ENCODE measurements around the gene C3orf20.
"Not testable (repeated sequence)": the region's sequence is repeated elsewhere in the genome, so short reads cannot be mapped to it uniquely, and the experiment has no call there.

C3orf20 gene

DNA sequence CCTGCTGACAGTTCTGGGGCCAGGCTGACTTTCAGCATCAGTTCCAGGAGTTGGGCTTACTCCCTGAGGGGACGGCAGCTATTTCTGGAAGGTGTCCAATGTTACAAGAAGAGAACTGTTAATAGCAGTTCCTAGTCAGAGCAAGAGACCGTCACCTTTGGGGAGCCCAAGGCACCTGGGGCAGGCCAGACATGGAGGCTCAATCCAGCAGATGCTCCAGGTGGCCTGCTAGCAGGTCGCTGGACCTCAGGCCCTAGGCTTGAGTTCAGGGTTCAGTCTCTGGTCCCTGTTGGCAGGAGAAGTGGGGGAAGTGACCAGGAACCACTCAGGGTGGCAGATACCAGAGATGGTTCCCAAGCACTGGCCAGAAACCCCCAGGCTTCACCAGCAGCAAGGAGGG, 25.9 kb downstream of the C3orf20 start:
- DNase-seq (ENCODE audit: low spot score), result no peak

DNA sequence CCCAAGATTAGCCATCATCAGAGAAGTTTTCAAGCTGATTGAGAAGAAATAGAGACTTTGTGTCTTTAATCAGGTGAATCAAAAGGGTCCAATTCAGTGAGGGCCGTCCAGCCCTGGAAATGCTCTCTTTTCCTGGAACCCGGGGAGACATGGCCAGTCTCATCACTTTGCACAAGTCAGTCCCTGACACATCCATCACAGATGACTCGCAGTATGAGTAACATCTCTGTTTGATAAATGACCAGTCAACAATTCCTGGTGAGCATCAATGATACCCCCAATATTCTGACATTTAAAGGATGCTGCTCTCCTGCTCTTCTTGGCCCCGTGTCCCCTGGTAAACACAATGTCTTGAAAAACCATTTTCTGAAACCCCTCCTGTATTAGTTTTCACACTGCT, 26.7 kb downstream of the C3orf20 start:
- DNase-seq (ENCODE audit: low spot score), result no peak

DNA sequence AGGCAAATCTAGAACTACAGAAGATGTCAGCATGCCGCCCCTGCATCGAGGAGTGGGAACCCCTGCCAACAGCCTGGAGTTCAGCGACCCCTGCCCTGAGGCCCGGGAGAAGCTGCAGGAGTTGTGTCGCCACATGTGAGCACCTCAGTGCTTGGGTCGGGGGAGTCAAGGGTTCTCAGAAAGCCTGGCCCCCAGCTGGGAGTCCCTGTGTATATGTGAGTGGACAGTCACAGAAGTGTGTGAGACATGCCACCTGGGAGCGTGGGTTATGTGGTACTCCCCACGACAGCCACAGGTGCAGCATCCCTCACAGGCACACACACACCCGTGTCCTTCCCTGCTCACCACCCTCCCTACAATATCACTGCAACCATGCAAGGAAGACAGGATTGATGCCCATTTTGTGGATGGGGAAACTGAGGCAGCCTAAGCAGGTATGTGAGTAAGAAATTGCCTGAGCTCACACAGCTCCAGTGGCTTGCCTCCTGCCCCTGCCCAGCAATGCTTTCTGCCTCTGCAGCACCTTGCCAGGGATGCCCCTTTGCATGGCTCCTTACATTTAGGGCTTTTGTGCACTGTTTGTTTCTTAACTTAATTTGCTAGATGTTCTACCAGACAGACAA, 28.3 kb downstream of the C3orf20 start:
- no peak for DNase-seq (ENCODE audit: low spot score)

DNA sequence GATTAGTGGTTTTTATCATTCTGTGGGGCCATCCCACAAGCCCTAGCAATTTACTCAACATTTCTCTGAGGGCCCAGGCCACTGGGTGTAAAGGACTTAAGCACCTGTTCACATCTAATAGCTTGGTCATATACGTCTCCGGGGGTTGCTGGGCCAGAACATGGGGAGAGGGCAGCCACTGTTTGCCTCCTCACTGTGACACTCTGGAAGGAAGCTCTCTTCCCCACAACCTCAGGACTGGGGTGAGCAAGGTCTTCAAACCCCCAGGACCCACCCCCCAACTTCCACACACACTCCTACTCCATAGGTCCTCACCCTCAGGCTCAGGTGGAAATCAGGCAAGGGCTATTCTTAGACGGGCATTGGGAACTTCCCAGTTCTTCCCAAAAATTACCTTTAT, 28.9 kb downstream of the C3orf20 start:
- DNase-seq (ENCODE audit: low spot score), result no peak

DNA sequence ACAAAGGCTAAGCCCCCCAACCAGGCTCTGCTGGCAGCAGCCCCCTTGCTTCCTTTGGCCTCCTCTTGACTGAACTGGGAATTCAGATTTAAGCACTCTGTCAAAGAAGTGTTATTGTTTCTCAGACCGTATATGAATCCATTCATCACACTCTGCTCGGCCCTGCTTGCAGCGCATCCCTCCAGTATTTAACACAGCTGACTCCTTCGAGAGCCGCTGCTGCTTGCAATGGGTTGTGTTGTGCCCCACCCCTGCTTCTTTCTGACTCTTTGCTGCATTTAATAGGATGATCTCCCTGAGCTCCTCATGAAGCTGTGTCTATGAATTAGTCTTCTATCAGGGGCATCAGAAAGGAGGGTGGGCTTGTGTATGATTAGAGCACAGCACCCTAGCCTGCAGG, 31.2 kb downstream of the C3orf20 start:
- DNase-seq (ENCODE audit: low spot score), result no peak

DNA sequence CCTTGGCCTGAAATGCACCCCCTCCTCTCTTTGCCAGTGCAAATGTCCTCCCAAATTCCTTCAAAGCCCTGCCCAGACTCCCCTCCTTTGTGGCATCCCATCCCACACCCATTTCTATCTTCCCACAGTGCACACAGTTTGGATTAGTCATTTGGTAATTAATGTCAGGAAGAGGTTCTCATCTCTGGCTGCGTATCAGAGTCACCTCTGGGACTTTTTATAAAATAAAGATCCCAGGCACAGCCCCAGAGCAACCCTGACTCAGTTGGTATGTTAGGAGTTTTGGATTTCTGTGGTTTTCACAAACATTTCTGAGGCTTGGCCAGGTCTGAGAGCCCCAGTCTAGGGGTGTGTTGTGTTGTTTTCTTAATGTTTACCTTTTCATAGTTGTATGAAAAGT, 41.6 kb downstream of the C3orf20 start:
- DNase-seq (ENCODE audit: low spot score), result peak; percentile 50

DNA sequence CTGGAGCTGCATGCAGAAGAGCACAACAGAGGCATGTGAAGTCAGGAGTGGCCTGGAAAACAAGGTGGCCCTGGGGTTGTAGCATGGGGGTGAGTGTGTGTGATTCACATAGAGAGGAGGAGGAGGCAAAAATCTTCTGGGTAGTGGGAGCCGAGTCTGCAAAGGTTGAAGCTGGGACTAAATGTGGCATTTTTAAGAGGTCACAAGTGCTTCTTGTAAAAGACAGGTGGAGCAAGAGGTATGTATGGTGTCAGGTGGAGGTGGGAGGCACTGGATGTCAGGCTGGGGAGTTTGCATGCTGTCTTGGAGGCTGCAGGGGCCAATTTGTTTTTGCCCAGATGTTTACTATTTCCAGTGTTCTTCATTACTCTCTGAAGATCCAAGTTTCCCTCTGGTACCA, 42.4 kb downstream of the C3orf20 start:
- DNase-seq (ENCODE audit: low spot score), result no peak

DNA sequence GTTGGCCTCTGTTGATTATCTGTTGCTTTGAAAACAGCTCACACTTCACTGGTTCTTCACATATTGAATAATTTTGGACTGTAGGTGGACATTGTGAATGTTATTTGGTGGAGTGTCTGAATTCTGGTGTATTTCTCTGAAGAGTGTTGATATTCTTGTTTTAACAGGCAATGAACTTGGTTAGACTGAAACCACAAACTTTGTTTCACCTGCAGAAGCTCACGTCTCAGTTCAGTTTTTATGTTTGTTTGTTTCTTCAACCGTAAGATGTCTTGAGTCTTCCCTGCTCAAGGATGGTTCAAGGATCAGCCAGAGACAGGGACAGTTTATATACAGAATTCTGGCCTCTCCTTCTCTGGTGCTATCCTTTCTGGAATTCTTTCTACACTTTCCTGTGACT, 43.6 kb downstream of the C3orf20 start:
- DNase-seq (ENCODE audit: low spot score), result no peak

DNA sequence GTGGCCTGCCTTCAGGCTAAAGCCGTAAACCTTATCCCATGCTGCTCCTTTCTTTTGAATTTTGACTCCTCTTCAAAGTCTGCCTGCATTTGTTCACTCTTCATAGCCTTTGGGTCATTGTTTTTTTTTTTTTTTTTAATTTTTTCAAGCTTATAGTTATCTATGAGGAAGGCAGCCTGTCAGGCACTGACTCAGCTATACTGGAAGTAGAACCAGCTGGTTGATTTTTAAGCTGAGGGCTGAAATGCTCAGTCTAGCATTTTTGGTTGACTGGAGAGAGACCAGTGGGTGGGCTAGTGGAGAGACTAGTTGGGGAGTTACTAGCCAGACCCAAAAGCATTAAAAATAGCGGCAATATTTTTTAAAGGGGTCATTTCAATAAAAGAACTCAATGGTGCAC, 44.1 kb downstream of the C3orf20 start:
- peak; percentile 29 for DNase-seq (ENCODE audit: low spot score)

DNA sequence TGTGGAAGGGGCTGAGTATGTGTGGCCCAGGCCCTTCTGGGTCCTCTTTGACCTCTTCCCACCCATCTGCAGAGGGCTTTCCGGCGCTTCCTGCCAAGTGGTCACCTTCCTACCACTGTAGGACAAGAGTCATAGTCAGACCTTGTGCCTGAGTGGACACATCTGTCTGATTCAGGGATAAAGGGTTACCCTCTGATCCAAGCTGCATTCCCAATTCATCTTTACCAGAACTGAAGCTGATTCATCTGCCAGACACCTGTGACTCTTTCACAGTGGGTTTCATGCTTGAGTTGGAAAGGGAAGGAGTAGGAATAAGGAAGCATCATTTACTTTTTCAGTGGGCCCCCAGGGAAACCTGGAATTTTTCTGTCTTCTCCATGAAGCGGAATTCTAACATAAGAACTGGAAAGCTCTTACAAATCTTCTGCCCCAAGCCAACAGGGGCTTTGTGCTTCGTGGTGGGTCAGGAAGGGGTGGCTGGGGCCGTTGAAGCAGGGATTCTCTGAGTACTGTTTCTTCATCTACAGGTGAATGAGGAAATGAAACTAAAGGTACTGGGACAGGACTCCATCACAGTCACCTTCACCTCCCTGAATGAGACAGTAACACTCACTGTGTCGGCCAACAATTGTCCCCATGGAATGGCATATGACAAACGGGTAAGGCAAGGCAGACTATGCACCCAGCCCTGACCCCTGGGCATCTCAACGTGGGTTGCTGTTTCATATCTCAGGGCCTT, 46.4 kb downstream of the C3orf20 start:
- no peak for DNase-seq (ENCODE audit: low spot score)

DNA sequence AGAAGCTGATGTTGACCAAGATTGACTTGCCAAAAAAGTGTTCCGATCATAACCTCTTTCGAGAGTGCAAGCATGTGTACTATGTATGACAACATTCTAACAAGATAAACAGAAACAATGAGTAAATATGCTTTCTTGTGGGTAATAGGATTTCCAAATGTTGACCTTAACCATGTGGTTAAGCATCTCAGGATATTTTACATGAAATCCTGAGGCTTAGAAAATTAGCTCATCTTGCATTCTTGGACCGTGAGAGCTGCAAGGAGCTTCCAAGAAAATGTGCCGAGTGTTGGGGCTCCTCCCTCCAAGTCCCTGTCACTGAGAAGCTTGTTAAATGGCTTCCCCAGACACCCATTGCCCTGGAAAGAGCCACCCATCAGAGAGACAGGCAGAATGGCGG, 50.1 kb downstream of the C3orf20 start:
- DNase-seq (ENCODE audit: low spot score), result peak; percentile 78

DNA sequence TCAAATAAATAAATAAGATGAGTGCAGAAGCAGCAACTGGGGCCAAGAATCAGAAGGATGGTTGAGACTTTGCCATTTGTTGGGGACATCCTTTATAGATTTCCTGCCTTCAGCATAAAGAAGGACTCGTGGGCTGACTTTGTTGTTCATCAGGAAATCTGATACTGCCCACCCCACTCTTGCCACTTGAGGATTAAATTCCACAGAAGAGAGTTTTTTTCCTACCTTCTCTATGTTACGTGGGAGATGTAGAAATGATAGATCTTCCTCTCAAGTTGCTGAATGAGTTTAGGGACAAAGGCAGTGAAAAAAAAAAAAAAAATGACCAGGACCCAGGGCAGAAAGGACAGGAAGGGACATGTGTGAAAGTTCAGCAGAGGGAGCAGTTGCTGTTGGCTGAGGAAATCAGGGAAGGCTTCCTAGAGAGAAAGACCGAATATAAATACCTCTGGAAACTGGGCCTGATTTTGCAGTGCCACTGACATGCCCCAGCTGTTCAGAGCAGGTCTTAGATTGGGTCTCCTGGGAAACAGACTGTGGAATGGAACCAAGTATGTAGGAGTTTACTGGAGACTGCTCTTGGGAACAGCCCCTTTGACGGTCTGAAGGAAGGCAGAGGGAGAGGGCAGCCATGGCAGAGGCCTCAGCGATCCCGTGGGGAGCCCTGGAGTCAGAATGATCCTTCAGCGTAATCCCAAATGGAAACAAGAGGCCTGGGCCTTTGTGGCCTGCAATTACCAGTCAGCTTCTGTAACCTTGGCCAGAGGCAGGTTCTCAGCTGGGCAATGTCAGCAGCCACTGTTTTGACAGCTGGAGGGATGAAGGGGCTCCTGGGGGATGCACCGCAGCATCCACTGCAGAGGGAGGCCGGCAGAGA, 50.9 kb downstream of the C3orf20 start:
- no peak for DNase-seq (ENCODE audit: low spot score)

DNA sequence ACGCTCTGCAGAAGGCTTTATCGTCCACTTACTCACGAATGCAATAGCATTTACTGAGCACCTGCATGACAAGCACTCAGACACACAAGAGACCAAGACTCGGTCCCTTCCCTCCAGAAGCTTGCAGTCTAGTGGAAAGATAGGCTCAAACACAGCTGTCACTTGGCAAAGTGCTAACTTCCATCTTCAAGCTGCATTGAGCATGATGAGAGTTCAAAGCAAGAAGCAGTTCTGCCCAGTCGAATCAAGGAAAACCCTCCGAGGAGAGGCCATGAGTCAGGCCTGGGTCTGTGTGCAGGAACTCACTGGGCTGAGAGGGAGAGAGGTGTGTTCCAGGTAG, 51.5 kb downstream of the C3orf20 start:
- no peak for DNase-seq (ENCODE audit: low spot score)

DNA sequence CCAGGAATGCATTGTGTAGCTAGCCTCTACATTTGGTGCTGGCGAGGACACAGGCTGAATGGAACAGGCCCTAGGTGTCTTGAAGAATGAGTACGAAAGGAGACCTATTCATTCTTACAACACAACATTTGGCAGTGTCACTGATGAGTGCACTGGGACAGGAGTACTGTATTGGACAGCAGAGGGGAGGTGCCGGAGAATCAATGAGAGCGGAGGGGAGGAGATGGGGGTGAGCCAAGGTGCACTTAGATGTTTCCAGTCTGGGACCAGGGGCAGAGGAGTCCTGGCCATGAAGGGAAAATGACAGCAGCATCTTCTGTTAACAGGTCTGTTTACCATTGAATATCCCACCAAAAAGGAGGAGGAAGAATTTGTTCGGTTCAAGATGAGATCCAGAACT, 53.2 kb downstream of the C3orf20 start:
- DNase-seq (ENCODE audit: low spot score), result no peak

DNA sequence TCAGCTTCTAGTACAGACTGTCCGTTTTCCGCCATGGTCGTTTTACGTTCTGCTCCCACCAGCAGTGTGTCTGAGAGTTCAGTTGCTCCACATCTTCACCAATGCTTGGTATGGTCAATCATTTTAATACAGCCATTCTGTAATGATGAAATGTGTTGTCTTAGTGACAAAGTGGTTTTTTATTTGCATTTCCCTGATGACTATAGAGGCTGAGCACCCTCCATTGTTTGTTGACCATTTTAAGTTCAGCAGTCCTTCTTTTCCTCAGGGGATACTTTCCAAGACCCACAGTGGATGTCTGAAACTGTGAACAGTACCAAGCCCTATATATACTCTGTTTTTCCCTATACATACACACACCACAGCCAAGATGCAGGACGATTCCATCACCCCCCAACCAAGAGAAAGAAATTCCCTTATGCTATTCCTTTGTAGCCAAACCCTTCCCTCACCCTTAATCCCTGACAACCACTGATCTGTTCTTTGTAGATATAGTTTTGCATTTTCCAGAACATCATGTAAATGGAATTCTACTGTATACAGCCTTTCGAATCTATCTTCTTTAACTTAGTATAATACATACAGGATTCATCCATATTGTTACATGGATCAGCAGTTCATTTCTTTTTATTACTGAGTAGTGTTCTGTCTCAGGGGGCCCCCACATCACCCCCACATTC, 55.9 kb downstream of the C3orf20 start:
- DNase-seq (ENCODE audit: low spot score), result no peak

DNA sequence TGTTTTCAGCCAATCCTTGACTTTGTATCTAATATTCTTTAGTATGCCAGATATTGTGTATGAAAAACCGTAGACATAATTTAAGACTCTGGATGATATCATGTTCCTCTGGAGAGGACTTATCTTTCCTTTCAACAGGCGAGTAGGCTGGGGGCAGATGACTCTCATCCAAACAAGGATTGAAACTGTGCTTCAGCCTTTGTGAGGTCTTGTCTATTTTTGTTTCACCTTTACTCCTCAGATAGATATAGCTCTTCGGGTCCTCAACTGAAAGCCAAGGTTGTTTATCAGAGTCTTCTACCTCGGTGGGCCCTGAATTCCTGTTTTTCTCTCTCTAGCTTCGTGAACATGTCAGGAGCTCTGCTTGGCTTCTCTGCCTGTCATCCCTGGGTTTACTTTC, 66.0 kb downstream of the C3orf20 start:
- DNase-seq (ENCODE audit: low spot score), result no peak

DNA sequence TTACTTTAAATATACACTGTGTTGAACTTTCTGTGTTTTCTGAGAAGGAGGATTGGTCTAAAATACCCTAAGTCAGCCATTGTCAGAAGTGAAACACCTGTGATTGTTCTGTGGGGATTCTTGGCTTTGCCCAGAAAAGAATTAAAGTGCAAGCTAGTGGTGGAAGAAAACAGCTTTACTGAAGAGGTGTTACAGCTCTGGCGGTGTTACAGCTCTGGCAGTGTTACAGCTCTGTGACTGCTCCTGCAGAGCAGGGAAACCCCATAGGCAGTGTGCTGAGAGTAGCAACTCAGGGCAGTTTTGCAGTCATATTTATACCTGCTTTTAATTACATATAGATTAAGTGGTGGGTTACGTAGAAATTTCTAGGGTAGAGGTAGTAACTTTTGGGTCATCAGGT, 66.6 kb downstream of the C3orf20 start:
- no peak for DNase-seq (ENCODE audit: low spot score)

DNA sequence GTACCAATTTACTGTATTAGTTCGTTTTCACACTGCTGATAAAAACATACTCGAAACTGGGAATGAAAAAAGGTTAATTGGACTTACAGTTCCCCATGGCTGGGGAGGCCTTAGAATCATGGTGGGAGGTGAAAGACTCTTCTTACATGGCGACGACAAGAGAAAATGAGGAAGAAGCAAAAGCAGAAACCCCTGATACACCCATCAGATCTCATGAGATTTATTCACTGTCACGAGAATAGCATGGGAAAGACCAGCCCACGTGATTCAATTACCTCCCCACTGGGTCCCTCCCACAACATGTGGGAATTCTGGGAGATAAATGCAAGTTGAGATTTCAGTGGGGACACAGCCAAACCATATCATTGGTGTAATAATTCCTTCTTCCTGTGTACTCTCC, 69.6 kb downstream of the C3orf20 start:
- DNase-seq (ENCODE audit: low spot score), result no peak

DNA sequence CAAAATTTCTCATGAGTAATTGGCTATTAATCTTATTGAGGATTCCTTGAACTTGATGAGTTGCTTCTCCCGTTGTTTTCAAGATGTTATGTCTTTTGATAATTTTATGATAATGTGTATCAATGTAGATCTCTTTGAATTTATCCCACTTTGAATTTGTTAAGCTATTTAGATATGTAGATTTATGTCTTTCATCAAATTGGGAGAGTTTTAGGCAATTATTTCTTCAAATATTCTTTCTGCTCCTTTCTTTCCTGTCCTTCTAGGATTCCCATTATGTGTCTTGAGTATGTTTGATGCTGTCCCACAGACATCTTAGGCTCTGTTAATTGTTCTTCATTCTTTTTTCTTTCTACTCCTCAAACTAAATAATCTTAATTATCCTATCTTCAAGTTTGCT, 75.7 kb downstream of the C3orf20 start:
- no peak for DNase-seq (ENCODE audit: low spot score)

DNA sequence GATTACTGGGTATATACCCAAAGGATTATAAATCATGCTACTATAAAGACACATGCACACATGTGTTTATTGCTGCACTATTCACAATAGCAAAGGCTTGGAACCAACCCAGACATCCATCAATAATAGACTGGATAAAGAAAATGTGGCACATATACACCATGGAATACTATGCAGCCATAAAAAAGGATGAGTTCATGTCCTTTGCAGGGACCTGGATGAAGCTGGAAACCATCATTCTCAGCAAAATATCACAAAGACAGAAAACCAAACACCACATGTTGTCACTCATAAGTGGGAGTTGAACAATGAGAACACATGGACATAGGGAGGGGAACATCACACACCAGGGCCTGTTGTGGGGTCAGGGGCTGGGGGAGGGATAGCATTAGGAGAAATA, 78.0 kb downstream of the C3orf20 start:
- DNase-seq (ENCODE audit: low spot score), result not testable (repeated sequence)

DNA sequence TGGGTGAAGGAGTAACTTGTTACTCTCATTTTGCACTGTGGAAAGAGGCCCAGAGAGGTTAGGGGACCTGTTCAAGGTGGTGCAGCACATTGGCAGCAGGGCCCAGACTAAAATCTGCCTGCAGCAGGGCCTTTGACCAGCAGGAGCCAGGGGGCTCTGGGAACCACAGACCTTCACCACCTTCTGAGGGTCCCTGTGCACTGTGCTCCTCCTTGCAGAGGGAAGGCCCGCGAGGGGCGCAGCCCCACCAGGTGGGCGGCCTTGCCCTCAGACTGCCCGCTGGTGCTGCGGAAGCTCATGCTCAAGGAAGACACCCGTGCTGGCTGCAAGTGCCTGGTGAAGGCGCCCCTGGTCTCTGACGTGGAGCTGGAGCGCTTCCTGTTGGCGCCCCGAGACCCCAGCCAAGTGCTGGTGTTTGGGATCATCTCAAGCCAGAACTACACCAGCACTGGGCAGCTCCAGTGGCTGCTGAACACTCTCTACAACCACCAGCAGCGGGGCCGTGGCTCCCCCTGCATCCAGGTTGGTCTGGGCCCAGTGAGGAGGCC, 82.3 kb downstream of the C3orf20 start:
- DNase-seq (ENCODE audit: low spot score), result no peak

DNA sequence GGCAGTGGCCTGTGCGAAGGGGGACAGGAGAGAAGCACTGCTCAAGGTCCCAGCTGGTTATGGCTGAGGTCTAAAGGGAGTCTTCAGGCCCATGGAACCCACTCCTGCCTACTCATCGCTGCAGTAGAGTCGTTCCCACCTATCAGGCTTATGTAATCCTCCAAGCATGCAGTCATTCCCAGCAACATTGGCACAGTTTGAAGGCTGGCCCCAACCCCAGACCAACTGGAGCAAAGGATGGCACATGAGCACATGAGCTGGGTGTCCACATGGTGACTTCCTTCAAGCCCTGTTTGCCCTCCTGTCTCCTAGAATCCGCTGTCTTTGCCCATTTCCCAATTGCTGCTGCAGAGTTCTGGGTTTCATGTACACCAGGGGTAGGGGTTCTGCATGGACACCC, 83.4 kb downstream of the C3orf20 start:
- no peak for DNase-seq (ENCODE audit: low spot score)

All from AG20443 (cell line).